HepG2 (cell line): ENCODE results near the gene FCHO1. TPM values are rescaled to one million over a fixed set of nuclear protein-coding genes. Genes with fewer than 3 reads are reported as not detected.

Source experiments
- HOXA9 ChIP-seq: sonication (generic); formaldehyde crosslinking; IDR thresholded peaks from 2 replicates; pipeline ENCODE4 v1.8.1; 2022; ENCODE audit warnings: missing genetic modification reagents, mild to moderate bottlenecking, moderate library complexity, borderline replicate concordance
- KLF16 ChIP-seq, 2 experiments: sonication (generic) in 1 of 2; formaldehyde crosslinking in 1 of 2; IDR thresholded peaks; 2 replicates each; pipeline versions ENCODE4 v1.6.1 to v1.8.0; 2016 to 2023; ENCODE audit warnings: missing genetic modification reagents in 2 of 2, missing compliant biosample characterization in 1 of 2
- MAZ ChIP-seq, 2 experiments: sonication (generic) in 1 of 2; formaldehyde crosslinking in 1 of 2; IDR thresholded peaks; 2 replicates each; pipeline versions ENCODE4 v1.5.0 to v1.6.1; 2012 to 2020; ENCODE audit warnings: low read depth in 2 of 2, mild to moderate bottlenecking in 2 of 2, borderline replicate concordance in 1 of 2, improper control_type of control experiment in 1 of 2, low read length in 1 of 2, missing genetic modification reagents in 1 of 2, moderate library complexity in 1 of 2
- MIER2 ChIP-seq: IDR thresholded peaks from 2 replicates; pipeline ENCODE4 v1.6.1; 2016; ENCODE audit warnings: missing biosample characterization, missing genetic modification reagents
- NFE2 ChIP-seq: sonication (generic); formaldehyde crosslinking; IDR thresholded peaks from 2 replicates; pipeline ENCODE4 v1.4.0; 2020; ENCODE audit warnings: missing genetic modification reagents
- REPIN1 ChIP-seq: sonication (generic); formaldehyde crosslinking; IDR thresholded peaks from 2 replicates; pipeline ENCODE4 v1.8.0; 2022; ENCODE audit warnings: missing genetic modification reagents, low read depth, mild to moderate bottlenecking, borderline replicate concordance
- STAT5B ChIP-seq: sonication (generic); formaldehyde crosslinking; IDR thresholded peaks from 2 replicates; pipeline ENCODE4 v1.4.0; 2020; ENCODE audit warnings: missing genetic modification reagents
- TEAD3 ChIP-seq: optimal IDR thresholded peaks from 2 replicates; pipeline ENCODE3; 2016; ENCODE audit warnings: borderline replicate concordance
- ZFP41 ChIP-seq: sonication (generic); formaldehyde crosslinking; IDR thresholded peaks from 2 replicates; pipeline ENCODE4 v1.4.0; 2020; ENCODE audit warnings: mild to moderate bottlenecking, missing genetic modification reagents, borderline replicate concordance
- ZNF331 ChIP-seq: sonication (generic); formaldehyde crosslinking; IDR thresholded peaks from 2 replicates; pipeline ENCODE4 v1.4.0; 2020; ENCODE audit warnings: missing genetic modification reagents
- ZNF431 ChIP-seq: sonication (generic); formaldehyde crosslinking; IDR thresholded peaks from 2 replicates; pipeline ENCODE4 v1.9.0; 2022; ENCODE audit warnings: missing genetic modification reagents, low read depth, mild to moderate bottlenecking, borderline replicate concordance
- polyA plus RNA-seq, 8 experiments: library from polyadenylated mRNA; depleted of rRNA in 3 of 8; stranded (reverse) in 7 of 8; unstranded in 1 of 8; fragments of >200 nt; fragmentation: Illumina TruSeq in 4 of 8; extraction: Trizol in 4 of 8; gene quantifications; 2 replicates each; pipeline versions ENCODE4 v1.2.1 to v1.2.3, GENCODE V29; 2011 to 2016; ENCODE audit warnings: low read depth in 4 of 8, missing spikeins in 1 of 8, mixed read lengths in 1 of 8; ENCODE audit not compliant: insufficient read depth in 1 of 8
- total RNA-seq, 5 experiments: library from RNA; depleted of rRNA; stranded (reverse); fragments of >200 nt; fragmentation: Illumina TruSeq; extraction: Trizol; gene quantifications; 2 replicates each; pipeline ENCODE4 v1.2.3, GENCODE V29; 2016; ENCODE audit warnings: low read depth in 1 of 5
- TF ChIP-seq, protein P1 (sequence below): sonication (generic); formaldehyde crosslinking; IDR thresholded peaks from 2 replicates; pipeline ENCODE4 v1.5.0; 2020; ENCODE audit warnings: mild to moderate bottlenecking, missing genetic modification reagents, borderline replicate concordance
- TF ChIP-seq, protein P2 (sequence below): sonication (generic); formaldehyde crosslinking; IDR thresholded peaks from 2 replicates; pipeline ENCODE4 v1.8.0; 2022; ENCODE audit warnings: mild to moderate bottlenecking, missing genetic modification reagents; ENCODE audit not compliant: insufficient replicate concordance
- TF ChIP-seq, protein P3 (sequence below): sonication (generic); formaldehyde crosslinking; IDR thresholded peaks from 2 replicates; pipeline ENCODE4 v1.8.1; 2023; ENCODE audit warnings: mild to moderate bottlenecking, moderate library complexity, missing genetic modification reagents
- TF ChIP-seq, protein P4 (sequence below): sonication (generic); formaldehyde crosslinking; IDR thresholded peaks from one replicate; pipeline ENCODE4 v1.5.1; 2020; ENCODE audit warnings: mild to moderate bottlenecking, missing genetic modification reagents; ENCODE audit errors: not compliant biosample characterization

FCHO1 gene
- total and polyA plus RNA-seq, 2 of the 13 experiments (the other 11 are each of a cell fraction or from before 2014, with no cell fraction given): 1.3 to 3.1 TPM

DNA sequence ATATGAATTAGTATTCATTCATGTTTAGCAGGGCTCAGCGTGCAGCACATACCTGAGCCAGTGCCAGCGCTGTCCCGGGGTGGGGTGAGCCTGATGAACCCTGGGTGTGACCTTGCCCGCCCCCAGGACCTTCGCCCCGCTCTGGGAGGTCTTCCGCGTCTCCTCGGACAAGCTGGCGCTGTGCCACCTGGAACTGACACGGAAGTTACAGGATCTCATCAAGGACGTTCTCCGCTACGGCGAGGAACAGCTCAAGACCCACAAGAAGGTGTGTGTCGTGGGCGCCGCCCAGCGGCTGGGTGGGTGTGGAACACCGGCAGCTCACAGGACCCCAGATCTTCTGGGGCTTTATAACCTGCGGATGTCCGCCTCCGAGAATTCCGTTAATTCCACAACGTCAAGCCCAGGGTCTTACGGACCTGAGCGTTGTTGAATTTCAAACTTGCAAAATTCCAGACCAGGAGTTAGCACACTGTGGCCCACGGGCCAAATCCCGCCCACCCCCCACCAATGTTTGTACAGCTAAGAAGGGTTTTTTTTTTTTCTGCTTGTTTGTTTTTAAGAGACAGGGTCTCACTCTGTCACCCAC, 15.4 kb downstream of the FCHO1 start (continued):
- TF ChIP-seq, protein P1, sequence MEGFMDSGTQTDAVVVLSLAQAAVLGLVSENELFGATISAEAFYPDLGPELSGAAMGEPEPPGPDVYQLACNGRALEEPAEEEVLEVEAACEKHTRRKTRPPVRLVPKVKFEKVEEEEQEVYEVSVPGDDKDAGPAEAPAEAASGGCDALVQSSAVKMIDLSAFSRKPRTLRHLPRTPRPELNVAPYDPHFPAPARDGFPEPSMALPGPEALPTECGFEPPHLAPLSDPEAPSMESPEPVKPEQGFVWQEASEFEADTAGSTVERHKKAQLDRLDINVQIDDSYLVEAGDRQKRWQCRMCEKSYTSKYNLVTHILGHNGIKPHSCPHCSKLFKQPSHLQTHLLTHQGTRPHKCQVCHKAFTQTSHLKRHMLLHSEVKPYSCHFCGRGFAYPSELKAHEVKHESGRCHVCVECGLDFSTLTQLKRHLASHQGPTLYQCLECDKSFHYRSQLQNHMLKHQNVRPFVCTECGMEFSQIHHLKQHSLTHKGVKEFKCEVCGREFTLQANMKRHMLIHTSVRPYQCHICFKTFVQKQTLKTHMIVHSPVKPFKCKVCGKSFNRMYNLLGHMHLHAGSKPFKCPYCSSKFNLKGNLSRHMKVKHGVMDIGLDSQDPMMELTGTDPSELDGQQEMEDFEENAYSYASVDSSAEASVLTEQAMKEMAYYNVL (CRISPR knock-in tag): no peak
- TF ChIP-seq, protein P2, sequence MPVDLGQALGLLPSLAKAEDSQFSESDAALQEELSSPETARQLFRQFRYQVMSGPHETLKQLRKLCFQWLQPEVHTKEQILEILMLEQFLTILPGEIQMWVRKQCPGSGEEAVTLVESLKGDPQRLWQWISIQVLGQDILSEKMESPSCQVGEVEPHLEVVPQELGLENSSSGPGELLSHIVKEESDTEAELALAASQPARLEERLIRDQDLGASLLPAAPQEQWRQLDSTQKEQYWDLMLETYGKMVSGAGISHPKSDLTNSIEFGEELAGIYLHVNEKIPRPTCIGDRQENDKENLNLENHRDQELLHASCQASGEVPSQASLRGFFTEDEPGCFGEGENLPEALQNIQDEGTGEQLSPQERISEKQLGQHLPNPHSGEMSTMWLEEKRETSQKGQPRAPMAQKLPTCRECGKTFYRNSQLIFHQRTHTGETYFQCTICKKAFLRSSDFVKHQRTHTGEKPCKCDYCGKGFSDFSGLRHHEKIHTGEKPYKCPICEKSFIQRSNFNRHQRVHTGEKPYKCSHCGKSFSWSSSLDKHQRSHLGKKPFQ: no peak
- TF ChIP-seq, protein P3, sequence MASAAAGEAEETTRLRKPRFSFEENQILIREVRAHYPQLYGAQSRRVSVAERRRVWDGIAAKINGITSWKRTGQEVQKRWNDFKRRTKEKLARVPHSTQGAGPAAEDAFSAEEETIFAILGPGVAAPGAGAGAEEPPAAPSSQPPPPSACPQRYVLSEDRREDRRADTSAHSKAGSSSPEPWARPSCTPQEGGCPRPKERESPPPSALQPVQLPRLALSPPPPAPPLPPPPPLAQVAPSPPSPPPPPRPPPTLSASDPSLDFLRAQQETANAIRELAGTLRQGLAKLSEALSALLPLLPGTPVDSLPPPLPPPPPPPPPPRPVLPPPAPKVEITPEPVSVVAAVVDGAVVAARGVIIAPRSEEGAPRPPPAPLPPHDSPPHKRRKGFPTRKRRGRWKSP (CRISPR knock-in tag): peak; percentile 56; the same call in 1 of the 2 replicates
- TF ChIP-seq STAT5B (CRISPR knock-in tag) (no peak), NFE2 (no peak), HOXA9 (CRISPR knock-in tag) (no peak), KLF16 (CRISPR knock-in tag; IDR thresholded peaks at IDR 0.05) (peak in 1 of 2 experiments; percentile 69; a peak in 1 of 4 replicates), MIER2 (CRISPR knock-in tag) (peak; percentile 76), REPIN1 (0 out of 2 replicates have a peak, but pooled peaks have one; percentile 77), TEAD3 (CRISPR knock-in tag) (peak; percentile 76), ZNF331 (CRISPR knock-in tag) (peak; percentile 41; the same call in 1 of the 2 replicates), ZFP41 (CRISPR knock-in tag) (no peak), MAZ (IDR thresholded peaks at IDR 0.05; ENCODE audit: borderline replicate concordance, low read depth, low read length) (no peak), MAZ (CRISPR knock-in tag; IDR thresholded peaks at IDR 0.05; ENCODE audit: low read depth) (peak; percentile 31; the same call in 1 of the 2 replicates), ZNF431 (no peak)
- TF ChIP-seq, protein P4, sequence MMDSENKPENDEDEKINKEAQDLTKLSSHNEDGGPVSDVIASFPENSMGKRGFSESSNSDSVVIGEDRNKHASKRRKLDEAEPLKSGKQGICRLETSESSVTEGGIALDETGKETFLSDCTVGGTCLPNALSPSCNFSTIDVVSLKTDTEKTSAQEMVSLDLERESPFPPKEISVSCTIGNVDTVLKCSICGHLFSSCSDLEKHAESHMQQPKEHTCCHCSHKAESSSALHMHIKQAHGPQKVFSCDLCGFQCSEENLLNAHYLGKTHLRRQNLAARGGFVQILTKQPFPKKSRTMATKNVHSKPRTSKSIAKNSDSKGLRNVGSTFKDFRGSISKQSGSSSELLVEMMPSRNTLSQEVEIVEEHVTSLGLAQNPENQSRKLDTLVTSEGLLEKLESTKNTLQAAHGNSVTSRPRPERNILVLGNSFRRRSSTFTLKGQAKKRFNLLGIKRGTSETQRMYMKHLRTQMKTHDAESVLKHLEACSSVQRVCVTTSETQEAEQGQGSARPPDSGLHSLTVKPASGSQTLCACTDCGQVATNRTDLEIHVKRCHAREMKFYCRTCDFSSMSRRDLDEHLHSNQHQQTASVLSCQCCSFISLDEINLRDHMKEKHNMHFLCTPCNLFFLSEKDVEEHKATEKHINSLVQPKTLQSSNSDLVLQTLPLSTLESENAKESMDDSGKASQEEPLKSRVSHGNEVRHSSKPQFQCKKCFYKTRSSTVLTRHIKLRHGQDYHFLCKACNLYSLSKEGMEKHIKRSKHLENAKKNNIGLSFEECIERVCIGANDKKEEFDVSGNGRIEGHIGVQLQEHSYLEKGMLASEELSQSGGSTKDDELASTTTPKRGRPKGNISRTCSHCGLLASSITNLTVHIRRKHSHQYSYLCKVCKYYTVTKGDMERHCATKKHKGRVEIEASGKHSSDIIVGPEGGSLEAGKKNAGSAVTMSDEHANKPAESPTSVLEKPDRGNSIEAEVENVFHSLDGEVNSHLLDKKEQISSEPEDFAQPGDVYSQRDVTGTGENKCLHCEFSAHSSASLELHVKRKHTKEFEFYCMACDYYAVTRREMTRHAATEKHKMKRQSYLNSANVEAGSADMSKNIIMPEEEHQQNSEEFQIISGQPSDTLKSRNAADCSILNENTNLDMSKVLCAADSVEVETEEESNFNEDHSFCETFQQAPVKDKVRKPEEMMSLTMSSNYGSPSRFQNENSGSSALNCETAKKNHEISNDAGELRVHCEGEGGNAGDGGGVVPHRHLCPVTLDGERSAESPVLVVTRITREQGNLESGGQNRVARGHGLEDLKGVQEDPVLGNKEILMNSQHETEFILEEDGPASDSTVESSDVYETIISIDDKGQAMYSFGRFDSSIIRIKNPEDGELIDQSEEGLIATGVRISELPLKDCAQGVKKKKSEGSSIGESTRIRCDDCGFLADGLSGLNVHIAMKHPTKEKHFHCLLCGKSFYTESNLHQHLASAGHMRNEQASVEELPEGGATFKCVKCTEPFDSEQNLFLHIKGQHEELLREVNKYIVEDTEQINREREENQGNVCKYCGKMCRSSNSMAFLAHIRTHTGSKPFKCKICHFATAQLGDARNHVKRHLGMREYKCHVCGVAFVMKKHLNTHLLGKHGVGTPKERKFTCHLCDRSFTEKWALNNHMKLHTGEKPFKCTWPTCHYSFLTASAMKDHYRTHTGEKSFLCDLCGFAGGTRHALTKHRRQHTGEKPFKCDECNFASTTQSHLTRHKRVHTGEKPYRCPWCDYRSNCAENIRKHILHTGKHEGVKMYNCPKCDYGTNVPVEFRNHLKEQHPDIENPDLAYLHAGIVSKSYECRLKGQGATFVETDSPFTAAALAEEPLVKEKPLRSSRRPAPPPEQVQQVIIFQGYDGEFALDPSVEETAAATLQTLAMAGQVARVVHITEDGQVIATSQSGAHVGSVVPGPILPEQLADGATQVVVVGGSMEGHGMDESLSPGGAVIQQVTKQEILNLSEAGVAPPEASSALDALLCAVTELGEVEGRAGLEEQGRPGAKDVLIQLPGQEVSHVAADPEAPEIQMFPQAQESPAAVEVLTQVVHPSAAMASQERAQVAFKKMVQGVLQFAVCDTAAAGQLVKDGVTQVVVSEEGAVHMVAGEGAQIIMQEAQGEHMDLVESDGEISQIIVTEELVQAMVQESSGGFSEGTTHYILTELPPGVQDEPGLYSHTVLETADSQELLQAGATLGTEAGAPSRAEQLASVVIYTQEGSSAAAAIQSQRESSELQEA: no peak
